GM12878 (cell line): Measurements from ENCODE around the gene RB1. TPM values are rescaled to one million over a fixed set of nuclear protein-coding genes. Genes with fewer than 3 reads are reported as not detected.

Experiments
- ASH2L ChIP-seq: fragments of 300-600, 200-600 bp; sonication (generic); IDR thresholded peaks from 2 replicates; pipeline ENCODE4 v1.6.1; 2017; ENCODE audit warnings: low read depth, mild to moderate bottlenecking, borderline replicate concordance
- BCL11A ChIP-seq: IDR thresholded peaks from 2 replicates; pipeline ENCODE4 v1.6.1; 2011; ENCODE audit warnings: low read depth, low read length
- BHLHE40 ChIP-seq, 2 experiments: fragments of 450-650 bp in 1 of 2; IDR thresholded peaks; 2 replicates each; pipeline ENCODE4 v1.6.1; 2011 to 2017; ENCODE audit warnings: low read depth in 2 of 2, borderline replicate concordance in 1 of 2, improper control_type of control experiment in 1 of 2, low read length in 1 of 2, mild to moderate bottlenecking in 1 of 2
- CHD4 ChIP-seq: fragments of 200-600 bp; sonication (generic); IDR thresholded peaks from 2 replicates; pipeline ENCODE4 v1.6.1; 2016; ENCODE audit warnings: mild to moderate bottlenecking
- ETV6 ChIP-seq, 2 experiments: fragments of 450-650 bp in 1 of 2; IDR thresholded peaks in 1 of 2; conservative IDR thresholded peaks in 1 of 2; 2 replicates each; pipeline ENCODE4 v1.6.1; 2014; ENCODE audit warnings: antibody characterized with exemption in 1 of 2, borderline replicate concordance in 1 of 2, low read depth in 1 of 2, mild to moderate bottlenecking in 1 of 2, moderate library complexity in 1 of 2
- IKZF2 ChIP-seq, 2 experiments: fragments of 450-650 bp; IDR thresholded peaks; 2 replicates each; pipeline ENCODE4 v1.6.1; 2017; ENCODE audit warnings: mild to moderate bottlenecking in 2 of 2, moderate library complexity in 2 of 2
- KAT2A ChIP-seq: conservative IDR thresholded peaks from 2 replicates; pipeline ENCODE4 v1.6.1; 2011; ENCODE audit warnings: low read depth, low read length; ENCODE audit not compliant: control insufficient read depth
- NBN ChIP-seq: fragments of 450-650 bp; IDR thresholded peaks from 2 replicates; pipeline ENCODE4 v1.6.1; 2016
- NFIC ChIP-seq: IDR thresholded peaks from 2 replicates; pipeline ENCODE4 v1.6.1; 2012; ENCODE audit warnings: low read depth, mild to moderate bottlenecking, inconsistent platforms, low read length, moderate library complexity
- NR2C1 ChIP-seq: fragments of 450-650 bp; IDR thresholded peaks from 2 replicates; pipeline ENCODE4 v1.6.1; 2017; ENCODE audit warnings: antibody characterized with exemption, mild to moderate bottlenecking, moderate library complexity
- NR2F1 ChIP-seq: fragments of 450-650 bp; conservative IDR thresholded peaks from 2 replicates; pipeline ENCODE4 v1.6.1; 2017; ENCODE audit warnings: mild to moderate bottlenecking
- PAX5 ChIP-seq: IDR thresholded peaks from 2 replicates; pipeline ENCODE4 v1.6.1; 2011; ENCODE audit warnings: low read depth, low read length, borderline replicate concordance
- POLR2AphosphoS2 ChIP-seq: IDR thresholded peaks from 2 replicates; pipeline ENCODE4 v1.6.1; 2011; ENCODE audit warnings: low read depth, mild to moderate bottlenecking, low read length, improper control_type of control experiment, moderate library complexity
- SP1 ChIP-seq: IDR thresholded peaks from one replicate; pipeline ENCODE4 v1.6.1; 2011; ENCODE audit warnings: low read depth, low read length
- SUPT20H ChIP-seq: IDR thresholded peaks from 2 replicates; pipeline ENCODE4 v1.6.1; 2011; ENCODE audit warnings: low read depth, mild to moderate bottlenecking, low read length, moderate library complexity, borderline replicate concordance; ENCODE audit not compliant: control insufficient read depth
- TCF12 ChIP-seq: IDR thresholded peaks from 2 replicates; pipeline ENCODE4 v1.6.1; 2011; ENCODE audit warnings: low read depth, mild to moderate bottlenecking, low read length
- ZBED1 ChIP-seq: IDR thresholded peaks from 2 replicates; pipeline ENCODE4 v1.6.1; 2016; ENCODE audit warnings: borderline replicate concordance
- ZNF274 ChIP-seq: IDR thresholded peaks from one replicate; pipeline ENCODE4 v1.8.0; 2011; ENCODE audit not compliant: insufficient read length, insufficient read depth
- polyA plus RNA-seq, 11 experiments: library from polyadenylated mRNA; depleted of rRNA in 4 of 11; unstranded in 6 of 11; stranded (reverse) in 5 of 11; fragments of >200 nt; fragmentation: Nextera tagmentation in 4 of 11; fragmentation: Illumina TruSeq in 1 of 11; extraction: Ambion mirVana in 4 of 11; extraction: Trizol in 1 of 11; gene quantifications; 1 replicate in 1 of 11; 2 replicates in 10 of 11; pipeline versions ENCODE4 v1.2.1 to v1.2.3, GENCODE V29; 2011 to 2016; ENCODE audit warnings: inconsistent platforms in 2 of 11, missing spikeins in 2 of 11, low read depth in 1 of 11
- total RNA-seq, 4 experiments: library from RNA; depleted of rRNA in 3 of 4; stranded (reverse); fragments of >200 nt in 3 of 4; fragmentation: Illumina TruSeq in 1 of 4; extraction: Trizol in 1 of 4; gene quantifications; 2 replicates each; pipeline versions ENCODE4 v1.2.1 to v1.2.3, GENCODE V29; 2013 to 2021
- TF ChIP-seq, protein P1 (sequence below): IDR thresholded peaks from 2 replicates; pipeline ENCODE4 v1.6.1; 2012; ENCODE audit warnings: mild to moderate bottlenecking, low read depth, low read length
- TF ChIP-seq, protein P2 (sequence below): fragments of 450-650 bp; formaldehyde crosslinking; IDR thresholded peaks from 2 replicates; pipeline ENCODE4 v1.4.0; 2022; ENCODE audit warnings: mild to moderate bottlenecking, moderate library complexity
- TF ChIP-seq, protein P3 (sequence below): fragments of 450-650 bp; IDR thresholded peaks from 2 replicates; pipeline ENCODE4 v1.6.1; 2016; ENCODE audit warnings: mild to moderate bottlenecking

RB1 gene
- total and polyA plus RNA-seq, 10 of the 15 experiments (the other 5 are each of a cell fraction or from before 2014, with no cell fraction given) = 2.8 to 45.0 (median 8.3) TPM

DNA sequence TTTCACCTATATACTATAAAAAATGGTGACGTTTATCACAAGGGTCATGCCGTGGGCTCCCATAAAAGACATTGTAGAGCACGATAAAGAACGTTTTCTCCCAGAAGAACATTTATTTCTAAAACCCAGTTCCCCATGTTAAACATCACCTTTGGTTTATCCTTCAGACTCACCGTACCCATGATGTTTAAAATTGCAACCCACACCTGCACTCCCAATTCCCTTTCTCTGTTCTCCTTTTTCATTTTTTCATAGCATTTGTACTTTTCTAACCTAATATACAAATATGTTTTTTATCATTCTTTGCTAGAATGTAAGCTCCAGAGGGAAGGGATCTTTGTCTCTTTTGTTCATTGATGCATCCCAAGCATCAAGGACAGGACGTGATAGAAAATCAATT lies 227.3 kb downstream of the RB1 start (continued):
- peak; percentile 77 for TF ChIP-seq NFIC
- no peak for TF ChIP-seq KAT2A
- TF ChIP-seq, protein P1, sequence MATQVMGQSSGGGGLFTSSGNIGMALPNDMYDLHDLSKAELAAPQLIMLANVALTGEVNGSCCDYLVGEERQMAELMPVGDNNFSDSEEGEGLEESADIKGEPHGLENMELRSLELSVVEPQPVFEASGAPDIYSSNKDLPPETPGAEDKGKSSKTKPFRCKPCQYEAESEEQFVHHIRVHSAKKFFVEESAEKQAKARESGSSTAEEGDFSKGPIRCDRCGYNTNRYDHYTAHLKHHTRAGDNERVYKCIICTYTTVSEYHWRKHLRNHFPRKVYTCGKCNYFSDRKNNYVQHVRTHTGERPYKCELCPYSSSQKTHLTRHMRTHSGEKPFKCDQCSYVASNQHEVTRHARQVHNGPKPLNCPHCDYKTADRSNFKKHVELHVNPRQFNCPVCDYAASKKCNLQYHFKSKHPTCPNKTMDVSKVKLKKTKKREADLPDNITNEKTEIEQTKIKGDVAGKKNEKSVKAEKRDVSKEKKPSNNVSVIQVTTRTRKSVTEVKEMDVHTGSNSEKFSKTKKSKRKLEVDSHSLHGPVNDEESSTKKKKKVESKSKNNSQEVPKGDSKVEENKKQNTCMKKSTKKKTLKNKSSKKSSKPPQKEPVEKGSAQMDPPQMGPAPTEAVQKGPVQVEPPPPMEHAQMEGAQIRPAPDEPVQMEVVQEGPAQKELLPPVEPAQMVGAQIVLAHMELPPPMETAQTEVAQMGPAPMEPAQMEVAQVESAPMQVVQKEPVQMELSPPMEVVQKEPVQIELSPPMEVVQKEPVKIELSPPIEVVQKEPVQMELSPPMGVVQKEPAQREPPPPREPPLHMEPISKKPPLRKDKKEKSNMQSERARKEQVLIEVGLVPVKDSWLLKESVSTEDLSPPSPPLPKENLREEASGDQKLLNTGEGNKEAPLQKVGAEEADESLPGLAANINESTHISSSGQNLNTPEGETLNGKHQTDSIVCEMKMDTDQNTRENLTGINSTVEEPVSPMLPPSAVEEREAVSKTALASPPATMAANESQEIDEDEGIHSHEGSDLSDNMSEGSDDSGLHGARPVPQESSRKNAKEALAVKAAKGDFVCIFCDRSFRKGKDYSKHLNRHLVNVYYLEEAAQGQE = no peak
- TF ChIP-seq, protein P2, sequence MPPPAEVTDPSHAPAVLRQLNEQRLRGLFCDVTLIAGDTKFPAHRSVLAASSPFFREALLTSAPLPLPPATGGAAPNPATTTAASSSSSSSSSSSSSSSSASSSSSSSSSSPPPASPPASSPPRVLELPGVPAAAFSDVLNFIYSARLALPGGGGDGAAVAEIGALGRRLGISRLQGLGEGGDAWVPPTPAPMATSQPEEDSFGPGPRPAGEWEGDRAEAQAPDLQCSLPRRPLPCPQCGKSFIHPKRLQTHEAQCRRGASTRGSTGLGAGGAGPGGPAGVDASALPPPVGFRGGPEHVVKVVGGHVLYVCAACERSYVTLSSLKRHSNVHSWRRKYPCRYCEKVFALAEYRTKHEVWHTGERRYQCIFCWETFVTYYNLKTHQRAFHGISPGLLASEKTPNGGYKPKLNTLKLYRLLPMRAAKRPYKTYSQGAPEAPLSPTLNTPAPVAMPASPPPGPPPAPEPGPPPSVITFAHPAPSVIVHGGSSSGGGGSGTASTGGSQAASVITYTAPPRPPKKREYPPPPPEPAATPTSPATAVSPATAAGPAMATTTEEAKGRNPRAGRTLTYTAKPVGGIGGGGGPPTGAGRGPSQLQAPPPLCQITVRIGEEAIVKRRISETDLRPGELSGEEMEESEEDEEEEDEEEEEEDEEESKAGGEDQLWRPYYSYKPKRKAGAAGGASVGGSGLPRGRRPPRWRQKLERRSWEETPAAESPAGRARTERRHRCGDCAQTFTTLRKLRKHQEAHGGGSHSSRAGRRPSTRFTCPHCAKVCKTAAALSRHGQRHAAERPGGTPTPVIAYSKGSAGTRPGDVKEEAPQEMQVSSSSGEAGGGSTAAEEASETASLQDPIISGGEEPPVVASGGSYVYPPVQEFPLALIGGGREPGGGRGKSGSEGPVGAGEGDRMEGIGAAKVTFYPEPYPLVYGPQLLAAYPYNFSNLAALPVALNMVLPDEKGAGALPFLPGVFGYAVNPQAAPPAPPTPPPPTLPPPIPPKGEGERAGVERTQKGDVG = no peak
- no peak for TF ChIP-seq NR2F1
- TF ChIP-seq ZNF274 = no peak
- TF ChIP-seq POLR2AphosphoS2 = no peak
- TF ChIP-seq, protein P3, sequence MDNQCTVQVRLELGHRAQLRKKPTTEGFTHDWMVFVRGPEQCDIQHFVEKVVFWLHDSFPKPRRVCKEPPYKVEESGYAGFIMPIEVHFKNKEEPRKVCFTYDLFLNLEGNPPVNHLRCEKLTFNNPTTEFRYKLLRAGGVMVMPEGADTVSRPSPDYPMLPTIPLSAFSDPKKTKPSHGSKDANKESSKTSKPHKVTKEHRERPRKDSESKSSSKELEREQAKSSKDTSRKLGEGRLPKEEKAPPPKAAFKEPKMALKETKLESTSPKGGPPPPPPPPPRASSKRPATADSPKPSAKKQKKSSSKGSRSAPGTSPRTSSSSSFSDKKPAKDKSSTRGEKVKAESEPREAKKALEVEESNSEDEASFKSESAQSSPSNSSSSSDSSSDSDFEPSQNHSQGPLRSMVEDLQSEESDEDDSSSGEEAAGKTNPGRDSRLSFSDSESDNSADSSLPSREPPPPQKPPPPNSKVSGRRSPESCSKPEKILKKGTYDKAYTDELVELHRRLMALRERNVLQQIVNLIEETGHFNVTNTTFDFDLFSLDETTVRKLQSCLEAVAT = no peak
- TF ChIP-seq SUPT20H = no peak
- no peak for TF ChIP-seq NBN
- TF ChIP-seq CHD4 = no peak
- no peak for TF ChIP-seq SP1
- peak; percentile 16 to 26; a peak in 1 of 4 replicates for TF ChIP-seq IKZF2 (IDR thresholded peaks at IDR 0.05)
- no peak for TF ChIP-seq NR2C1
- TF ChIP-seq ETV6 (conservative IDR thresholded peaks at IDR 0.05 in 1 of 2, IDR thresholded peaks at IDR 0.05 in 1 of 2; ENCODE audit: borderline replicate concordance in 1 of 2, low read depth in 1 of 2) = no peak
- 0 out of 4 replicates have a peak, but pooled peaks of 1 of the 2 experiments have one; percentile 13 for TF ChIP-seq BHLHE40 (IDR thresholded peaks at IDR 0.05; ENCODE audit: borderline replicate concordance in 1 of 2, low read depth in 2 of 2, low read length in 1 of 2)
- no peak for TF ChIP-seq PAX5
- TF ChIP-seq ZBED1 = no peak
- no peak for TF ChIP-seq ASH2L
- TF ChIP-seq BCL11A = 0 out of 2 replicates have a peak, but pooled peaks have one; percentile 31
- TF ChIP-seq TCF12 = 0 out of 2 replicates have a peak, but pooled peaks have one; percentile 29
